GM21825 (cell line): ENCODE data around the gene FOXN3.

Experiments used
- ATAC-seq: cut with Tn5 transposase; IDR thresholded peaks from one replicate; pipeline ENCODE4 v1.9.1; 2021; ENCODE audit warnings: mild to moderate bottlenecking, moderate library complexity; ENCODE audit not compliant: unreplicated experiment

FOXN3 gene

DNA sequence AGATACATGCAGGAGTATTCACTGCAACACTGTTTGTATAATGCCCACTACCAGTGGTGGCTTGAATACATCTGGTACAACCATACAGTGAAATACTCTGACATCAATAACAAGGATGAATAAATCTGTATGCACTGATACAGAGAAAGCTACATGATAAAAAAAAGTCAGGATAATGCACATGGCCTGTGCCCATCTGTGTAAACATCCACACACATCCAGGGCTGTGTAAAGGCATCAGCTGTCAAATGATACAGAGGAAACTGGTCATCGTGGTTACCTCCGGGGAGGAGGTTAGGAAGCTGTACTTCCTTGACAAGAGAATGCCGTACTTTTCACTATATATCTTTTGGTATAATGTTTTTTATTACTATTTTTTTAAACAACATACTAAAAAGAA lies 176.6 kb downstream of the FOXN3 start:
- no peak for ATAC-seq

DNA sequence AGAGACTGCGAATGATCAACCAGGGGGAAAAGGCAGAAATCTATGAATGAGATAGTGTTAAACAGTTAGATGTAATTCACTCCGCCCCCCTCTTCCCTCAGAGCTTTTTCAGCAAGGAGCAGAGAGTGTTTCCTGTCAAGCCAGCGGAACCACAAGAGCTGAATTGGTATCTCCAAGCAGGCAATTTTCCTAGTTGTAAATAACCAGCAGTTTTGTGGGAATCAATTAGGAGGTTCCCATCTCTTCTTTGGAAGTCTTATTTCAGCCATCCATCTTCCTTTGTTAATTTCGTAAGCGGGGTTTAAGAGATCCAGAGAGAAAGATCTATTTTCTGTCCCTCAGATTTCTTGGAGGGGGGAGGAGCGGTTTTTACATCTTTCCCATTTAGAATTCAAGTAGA lies 178.0 kb downstream of the FOXN3 start:
- ATAC-seq, result no peak

DNA sequence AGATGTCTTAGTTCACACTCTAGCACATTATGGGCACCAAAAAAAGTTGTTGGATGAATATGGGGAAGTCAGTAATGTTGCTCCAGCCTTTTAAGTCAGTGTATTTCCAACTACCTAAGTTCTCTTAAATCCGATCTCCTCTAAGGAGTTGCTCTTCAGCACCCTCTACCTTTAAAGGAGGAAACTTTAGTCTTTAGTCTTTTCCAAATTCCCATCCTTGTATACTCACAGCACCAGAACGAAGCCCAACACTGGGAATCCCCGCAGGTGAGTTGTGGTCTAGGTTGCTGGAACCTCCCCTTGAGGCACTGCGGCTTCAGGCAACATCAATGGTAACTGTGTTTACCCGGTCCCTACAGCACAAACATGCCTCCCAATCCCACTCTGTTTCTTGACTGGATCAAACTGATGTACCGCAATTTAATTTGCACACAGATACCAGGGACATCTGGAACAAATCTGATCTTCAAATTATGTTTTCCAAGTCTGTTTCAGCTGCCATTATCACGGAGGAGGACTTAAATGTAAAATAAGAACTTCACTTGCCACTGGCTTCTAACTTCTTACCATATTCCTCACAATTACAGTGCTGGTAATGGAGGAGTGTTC lies 179.0 kb downstream of the FOXN3 start:
- no peak for ATAC-seq

DNA sequence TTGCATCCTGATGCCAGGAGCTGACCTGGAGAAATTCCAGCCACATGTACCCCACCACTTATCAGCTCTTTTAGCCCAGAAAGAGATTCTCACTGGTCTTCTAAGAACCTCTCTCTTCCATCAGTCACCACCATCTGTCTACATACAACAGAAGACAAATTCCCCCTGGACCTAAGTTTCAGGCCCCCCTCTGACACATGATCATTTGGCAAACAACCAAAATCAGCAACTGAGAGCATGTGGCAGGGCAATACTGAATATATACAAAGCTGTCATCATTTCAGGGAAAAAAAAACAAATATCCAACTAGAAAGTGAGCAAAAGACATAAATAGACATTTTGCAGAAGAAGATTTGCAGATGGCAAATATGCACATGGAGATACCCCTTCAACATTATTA lies 180.2 kb downstream of the FOXN3 start:
- ATAC-seq, result no peak

DNA sequence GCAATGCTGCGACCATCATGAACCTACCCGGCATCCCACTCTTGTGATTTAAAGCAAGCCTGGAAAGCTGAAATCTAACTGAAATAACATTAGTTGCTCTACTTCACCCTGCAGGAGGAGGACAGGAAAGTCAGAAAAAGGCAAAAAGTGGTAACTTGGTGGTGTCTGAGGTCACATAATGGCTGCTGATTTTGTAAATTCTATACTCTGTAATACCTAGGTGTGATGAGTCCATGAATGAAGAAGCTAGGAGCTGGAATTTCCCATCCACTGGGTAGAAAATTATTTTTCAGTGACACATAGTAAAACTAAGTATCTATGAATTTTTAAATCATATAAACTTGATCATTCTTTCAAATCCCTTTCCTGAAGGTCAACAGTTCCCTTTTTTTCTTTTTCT lies 183.8 kb downstream of the FOXN3 start:
- ATAC-seq, result no peak

DNA sequence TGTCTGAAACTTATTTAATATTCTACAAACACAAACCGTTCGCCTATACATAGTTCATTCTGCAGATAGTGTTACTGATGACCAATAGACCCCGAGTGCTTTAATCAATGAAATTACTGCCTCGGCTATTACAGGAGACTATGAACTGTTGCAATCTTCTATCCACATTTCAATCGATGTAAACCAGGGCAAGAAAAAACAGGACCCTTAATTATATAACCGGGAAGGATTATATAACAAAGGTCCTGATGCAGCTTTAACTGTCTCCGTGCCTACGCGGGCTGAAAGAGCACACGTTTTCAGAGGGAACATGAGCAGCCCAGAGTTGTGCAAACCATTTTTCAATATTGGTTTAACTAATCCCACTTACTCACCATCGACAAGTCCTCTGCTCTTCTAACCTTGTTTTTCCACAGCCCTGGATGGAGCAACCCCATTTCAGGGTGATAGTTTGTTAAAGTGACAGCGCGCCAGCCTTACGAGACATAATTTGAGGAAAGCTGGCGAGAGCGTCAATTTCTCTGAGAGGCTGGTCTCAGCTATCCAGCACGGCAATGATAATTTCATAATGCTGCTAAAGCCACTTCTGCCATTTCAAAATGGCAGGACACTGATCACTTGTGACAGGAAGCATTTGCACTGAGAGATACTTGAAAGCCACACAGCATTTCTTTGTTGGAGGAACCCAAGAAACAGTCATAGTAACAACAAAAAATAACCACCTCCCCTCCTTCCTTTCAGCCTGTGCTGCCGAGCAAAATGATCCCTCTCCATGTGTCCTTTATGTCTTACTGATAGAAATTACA lies 184.6 kb downstream of the FOXN3 start:
- ATAC-seq, result no peak

DNA sequence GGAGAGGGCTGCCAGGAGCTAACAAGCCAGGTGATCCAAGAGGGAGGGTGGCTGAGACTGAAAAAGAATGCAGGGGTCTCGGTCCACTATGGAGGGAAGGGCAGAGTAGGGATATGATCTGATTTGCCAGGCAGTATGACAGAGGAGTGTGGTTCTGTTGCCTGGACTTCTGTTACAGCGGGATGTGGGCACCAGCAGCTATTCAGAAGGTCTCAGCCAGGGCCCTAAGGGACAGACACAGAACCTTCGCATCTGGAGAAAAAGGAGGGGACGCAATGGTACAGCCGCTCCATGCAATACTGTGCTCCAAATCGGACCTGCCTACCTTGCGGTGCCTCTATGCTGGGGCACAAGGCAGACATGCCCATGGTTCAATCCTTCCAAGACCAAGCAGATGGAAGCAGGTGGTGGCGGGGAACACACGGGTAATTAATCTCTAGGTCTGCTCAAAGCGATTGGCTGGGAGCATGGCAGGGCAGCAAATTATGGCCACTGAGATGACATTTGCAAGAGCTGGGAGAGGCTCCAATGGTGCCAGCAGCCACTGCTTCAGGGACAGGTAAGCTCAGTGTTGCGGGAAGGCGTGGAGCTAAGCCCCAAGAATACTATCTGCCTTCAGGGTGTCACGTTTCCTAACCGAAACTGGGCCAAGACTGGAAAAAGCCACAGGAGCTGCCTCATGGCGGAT lies 185.5 kb downstream of the FOXN3 start:
- no peak for ATAC-seq

DNA sequence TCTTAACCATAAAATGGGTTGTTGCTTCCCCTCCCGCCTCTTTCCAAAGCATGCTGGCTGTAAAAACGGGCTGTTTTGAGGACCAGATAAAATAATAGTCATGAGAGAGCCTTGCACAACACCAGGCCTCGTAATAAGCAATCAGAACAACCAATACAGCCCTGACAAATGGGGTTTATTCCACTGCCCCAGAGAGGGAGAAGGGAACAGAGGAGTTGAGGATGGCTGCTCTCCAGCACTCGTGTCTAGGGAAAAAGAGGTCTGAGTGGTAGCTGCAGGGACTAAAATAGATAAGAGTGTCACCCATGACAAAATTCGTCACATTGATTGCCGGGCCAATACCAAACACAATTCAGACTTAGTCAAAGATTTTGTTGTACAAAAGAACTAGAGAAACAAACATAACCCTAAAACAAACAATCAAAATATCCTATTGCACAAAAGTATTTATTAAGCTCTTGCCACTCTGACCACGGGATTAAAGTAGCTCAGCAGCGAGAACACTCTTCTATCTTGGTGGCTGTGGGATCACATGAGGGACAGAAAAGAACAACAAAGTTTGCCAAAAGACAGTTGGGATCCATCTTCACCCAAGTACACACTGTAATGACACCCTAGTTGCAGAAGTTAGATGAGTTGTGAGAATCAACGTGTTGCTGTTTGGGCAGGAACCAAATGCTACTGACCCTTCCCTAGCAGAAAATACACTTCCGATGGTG lies 188.0 kb downstream of the FOXN3 start:
- no peak for ATAC-seq

DNA sequence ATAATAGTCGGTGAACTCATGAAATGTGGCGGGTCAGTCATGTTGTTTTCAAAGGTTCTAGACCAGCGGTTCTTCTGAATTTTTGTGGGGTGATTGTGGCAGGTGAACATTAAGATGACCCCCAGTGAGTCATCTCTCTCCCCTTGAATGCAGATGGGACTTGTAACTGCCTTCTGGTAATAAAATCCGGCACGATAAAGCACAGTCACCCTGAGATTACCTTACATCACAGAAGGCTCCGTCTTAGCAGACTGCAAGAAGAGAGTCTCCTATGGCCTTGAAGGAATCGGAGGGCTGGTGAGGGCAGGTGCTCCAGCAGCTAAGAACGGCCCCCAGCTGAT lies 189.6 kb downstream of the FOXN3 start:
- ATAC-seq, result no peak

DNA sequence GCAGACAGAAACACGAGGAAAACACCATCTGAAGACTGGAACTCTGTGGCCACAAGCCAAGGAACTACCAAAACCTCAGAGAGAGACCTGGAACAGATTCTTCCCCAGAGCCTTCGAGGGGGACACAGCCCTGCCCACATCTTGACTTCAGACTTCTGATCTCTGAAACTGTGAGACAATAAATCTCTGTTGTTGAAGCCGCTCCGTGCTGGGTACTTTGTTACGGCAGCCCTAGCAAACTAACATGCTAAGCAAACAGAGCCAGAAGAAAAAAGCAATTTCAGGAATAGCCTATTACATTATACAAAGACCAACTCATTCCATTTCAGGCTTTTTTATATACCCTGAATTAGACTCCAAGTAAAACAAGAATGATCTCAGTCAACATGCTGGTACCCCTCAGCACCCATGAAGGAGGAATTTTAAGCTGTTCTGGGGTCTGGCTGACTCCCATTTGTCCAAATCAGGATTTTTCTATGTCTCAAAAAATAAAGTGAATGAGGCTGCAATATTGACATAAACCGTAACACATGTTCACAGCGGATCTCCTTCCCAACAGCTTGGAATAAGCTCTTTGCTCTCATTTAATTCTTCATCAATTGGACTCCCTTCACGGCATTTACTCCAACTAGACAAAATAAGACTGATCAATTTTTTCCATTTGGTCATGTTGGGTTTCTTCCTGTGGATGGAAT lies 190.1 kb downstream of the FOXN3 start:
- no peak for ATAC-seq

DNA sequence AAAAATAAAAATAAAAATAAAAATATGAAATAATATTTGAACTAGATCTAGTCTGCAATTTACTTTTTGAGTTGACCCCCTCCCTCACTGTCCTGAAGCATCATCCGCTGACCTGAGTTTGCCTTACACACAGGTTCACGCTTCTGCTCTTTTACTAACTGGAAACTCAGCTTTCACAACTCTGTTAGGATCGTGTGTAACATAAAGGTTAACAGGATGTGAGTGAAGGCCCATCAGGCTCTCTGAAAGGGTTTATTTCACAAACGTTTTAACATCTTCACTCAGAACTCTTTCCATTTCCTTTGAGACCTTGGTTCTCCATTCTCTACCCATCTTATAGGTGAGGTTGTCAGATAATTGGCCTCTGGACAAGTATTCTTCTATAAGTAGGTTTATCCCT lies 191.4 kb downstream of the FOXN3 start:
- ATAC-seq, result no peak

DNA sequence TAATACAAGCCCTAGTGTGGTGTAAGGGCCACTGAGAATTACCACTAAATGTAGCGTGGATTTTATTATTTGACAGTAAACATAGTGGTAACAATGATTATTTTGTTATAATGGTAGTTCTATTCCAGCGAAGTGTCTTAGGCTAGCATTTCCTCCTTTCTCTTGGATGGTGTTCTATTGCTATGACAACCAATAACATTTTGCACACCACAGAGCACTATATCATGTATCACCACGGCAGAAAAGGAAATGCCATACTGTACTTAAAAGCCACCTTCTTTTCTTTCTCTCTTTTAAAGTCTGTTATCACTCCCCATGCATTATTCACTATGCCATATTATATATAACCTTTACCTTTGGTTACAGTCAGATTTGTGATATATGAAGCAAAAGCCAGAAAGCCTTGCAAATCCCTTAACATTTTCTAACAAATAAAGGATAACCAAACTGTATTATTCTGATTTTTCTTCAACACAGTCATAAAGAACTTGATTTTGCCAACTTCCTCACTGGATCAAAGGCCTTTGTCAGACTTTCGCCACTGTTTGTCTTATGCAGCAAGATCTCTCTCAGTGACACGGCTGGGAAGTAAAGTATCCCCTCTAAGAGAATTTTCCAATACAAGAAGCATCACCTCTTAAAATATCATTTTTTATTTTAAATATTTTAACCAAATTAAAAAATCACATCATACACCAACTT lies 195.8 kb downstream of the FOXN3 start:
- ATAC-seq, result no peak

DNA sequence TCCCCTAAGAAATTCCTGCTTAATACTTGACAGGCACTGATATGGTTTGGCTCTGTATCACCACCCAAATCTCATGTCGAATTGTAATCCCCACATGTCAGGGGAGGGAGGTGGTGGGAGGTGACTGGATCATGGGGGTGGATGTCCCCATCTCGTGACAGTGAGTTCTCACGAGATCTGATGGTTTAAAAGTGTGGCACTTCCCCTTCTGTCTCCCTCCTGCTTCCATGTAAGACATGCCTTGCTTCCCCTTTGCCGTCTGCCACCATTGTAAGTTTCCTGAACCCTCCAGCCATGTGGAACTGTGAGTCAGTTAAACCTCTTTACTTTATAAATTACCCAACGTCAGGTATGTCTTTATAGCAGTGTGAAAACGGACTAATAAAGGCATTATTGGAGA lies 198.0 kb downstream of the FOXN3 start:
- ATAC-seq, result no peak

DNA sequence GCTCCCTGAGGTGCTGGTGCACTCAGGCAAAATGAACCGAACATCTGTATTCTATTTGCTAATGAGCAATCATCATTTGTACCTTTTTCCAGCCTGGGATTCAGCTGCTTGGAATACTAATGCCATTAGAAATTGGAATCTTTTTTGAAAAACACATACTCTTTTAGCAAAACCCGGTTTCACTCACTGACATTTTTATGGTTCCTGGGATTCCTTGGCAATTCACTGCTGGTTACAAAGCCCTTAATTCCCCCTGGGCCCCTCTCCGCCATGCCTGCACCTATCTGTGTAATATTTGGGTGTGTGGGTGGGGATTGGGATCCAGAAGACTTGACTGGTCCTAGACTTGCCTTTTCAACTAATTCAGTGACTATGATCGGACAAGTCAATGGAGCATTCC lies 199.1 kb downstream of the FOXN3 start:
- ATAC-seq, result no peak

DNA sequence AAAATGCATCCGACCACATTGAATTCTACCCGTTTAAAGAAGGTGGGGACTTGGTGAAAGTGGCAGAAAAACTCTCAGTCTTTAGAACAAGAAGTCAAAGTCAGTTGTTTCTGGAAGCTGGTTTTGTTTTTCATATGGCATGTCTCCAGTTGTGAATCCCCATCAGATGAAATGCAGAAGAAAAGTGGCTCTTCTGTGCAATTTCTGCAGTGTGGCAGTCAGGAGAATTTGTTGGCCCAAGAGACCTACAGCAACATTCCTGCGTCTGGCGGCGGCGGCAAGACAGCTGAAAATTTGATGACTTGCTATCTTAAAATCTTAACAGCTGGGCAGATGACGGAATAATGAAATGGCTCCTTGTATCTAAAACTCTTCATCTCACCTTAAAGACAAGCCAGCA lies 201.5 kb downstream of the FOXN3 start:
- ATAC-seq, result no peak

DNA sequence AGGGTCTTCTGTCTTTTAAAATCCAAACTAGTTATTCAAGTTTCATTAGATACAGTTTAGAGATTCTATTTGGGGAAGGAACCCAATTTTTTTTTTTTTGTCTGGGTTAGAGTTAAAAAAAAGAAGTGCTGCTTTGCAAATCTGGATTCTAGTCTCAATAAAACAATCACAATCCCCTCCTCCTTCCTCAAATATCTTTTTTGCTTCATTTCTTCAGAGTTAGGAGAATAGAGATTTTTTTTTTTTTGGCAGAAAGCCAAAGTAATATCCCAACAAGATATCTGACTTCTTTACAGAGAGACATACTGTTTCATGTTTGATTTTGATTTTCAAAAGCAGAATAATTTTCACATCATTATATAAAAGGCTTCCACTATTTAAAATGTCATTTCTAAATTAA lies 201.9 kb downstream of the FOXN3 start:
- ATAC-seq, result no peak

DNA sequence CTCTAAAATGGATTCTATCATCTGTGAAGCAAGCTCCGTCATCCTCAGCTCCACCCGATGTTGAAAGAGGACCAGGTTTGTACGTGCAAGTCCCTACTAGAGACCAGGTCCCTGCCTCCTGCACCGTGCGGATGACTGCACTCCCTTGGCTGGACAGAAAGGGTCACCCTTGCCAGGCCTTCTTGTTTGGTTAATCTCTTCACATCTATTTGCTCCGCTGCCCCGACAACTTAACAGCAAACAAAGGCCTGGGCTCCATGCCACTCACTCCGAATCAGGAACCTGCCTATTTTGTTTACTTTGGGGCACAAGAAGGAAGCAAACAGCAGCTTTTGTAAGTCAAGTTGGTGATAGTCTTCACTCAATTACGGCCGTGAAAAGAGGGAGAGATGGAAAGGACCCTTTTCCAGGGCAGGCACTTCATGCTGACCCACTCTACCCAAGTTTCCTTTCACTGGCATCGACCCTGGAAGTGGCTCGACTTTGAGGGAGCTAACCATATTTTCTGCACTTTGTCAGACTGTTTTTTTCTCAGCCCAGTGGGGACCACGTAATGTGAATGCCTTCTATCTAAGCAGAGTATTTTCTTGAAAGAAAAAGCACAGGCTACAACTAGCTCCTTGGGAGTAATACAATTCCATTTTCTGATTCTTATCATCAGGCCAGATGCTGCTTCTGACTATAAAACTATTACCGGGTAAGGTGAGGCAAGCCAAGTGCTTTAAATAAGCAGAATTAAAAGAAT lies 202.6 kb downstream of the FOXN3 start:
- no peak for ATAC-seq

DNA sequence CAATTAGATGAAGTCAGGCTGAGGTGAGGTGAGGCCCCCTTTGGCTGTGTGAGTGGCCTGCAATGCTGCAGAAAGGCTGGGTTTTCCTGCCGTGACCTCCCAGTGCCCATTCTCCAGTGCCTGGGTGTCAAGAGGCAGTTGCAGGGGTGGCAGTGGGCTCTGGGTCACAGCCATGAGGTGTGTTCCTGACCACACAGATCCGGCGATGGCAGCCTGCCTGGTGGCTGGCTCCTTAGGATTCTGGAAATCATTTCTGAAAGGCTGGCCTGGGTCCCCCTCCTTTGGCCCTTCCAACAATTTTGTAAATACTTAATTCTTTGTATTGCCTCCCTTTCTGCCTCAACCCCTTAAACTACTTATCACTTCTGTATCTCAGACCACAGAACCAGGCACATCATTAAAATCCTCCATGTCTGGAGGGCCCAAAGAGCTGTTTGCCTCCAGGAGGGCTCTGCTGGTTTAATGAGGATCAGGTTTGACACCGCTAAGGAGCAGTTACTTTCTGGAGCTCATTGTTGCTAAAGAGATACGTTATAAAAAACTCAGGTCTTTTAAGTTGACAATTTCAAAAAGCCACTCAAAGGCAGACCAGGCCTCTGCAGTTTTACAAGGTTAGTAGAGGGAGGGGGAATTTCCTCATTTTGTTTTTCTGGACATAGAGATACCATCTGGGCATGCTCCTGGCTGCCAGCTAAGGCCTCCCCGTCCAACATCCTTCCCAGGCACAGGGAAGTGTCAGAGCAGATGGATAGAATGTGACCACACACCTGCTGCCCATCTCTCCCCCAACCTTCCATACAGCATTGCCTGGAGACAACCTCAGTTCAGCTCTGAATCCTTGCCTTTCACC lies 204.4 kb downstream of the FOXN3 start:
- no peak for ATAC-seq

DNA sequence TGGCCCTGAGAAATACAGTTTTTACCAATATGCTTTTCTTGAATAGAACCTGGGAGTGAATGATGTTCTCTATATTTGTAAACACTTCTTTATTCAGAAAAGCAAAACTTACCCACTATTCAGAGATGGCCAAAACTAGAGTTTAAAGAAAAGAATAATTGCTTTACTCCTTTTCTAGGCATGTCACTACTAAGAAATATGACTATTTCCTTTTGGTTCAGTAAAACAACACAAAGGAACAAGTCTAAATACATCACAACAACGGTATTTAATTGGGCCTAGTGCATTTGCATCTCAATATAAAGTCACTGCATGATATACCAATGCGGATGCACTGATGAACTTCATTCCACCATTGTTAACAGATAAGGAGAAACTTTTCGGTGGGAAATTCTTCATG lies 207.5 kb downstream of the FOXN3 start:
- no peak for ATAC-seq
